ENCODE results near the gene MYBPC2. TPM values are rescaled to one million over a fixed set of nuclear protein-coding genes. Genes with fewer than 3 reads are reported as not detected.

The MYBPC2 gene
- polyA plus RNA-seq, 1 donor: 287 TPM

Other genes with a start within 250 kb of the MYBPC2 start
- gene MYH14, start 229.3 kb upstream of the MYBPC2 start, polyA plus RNA-seq (ENCODE audit: insufficient read length): 48.6 TPM
- 1.1 TPM for gene KCNC3, start 103.5 kb upstream of the MYBPC2 start, polyA plus RNA-seq (ENCODE audit: insufficient read length)
- gene NAPSA, start 67.3 kb upstream of the MYBPC2 start, polyA plus RNA-seq (ENCODE audit: insufficient read length): 0.74 TPM
- 24.5 TPM for gene NR1H2, start 56.4 kb upstream of the MYBPC2 start, polyA plus RNA-seq (ENCODE audit: insufficient read length)
- gene POLD1, start 48.5 kb upstream of the MYBPC2 start, polyA plus RNA-seq (ENCODE audit: insufficient read length): 19.7 TPM
- gene SPIB, start 14.0 kb upstream of the MYBPC2 start, polyA plus RNA-seq (ENCODE audit: insufficient read length): 1.3 TPM
- 95.9 TPM for gene EMC10, start 43.6 kb downstream of the MYBPC2 start, polyA plus RNA-seq (ENCODE audit: insufficient read length)
- gene GARIN5A, start 44.0 kb downstream of the MYBPC2 start, polyA plus RNA-seq (ENCODE audit: insufficient read length): 6.8 TPM
- 28.5 TPM for gene JOSD2, start 78.3 kb downstream of the MYBPC2 start, polyA plus RNA-seq (ENCODE audit: insufficient read length)
- 0.62 TPM for gene ASPDH, start 81.0 kb downstream of the MYBPC2 start, polyA plus RNA-seq (ENCODE audit: insufficient read length)
- gene LRRC4B, start 135.5 kb downstream of the MYBPC2 start, polyA plus RNA-seq (ENCODE audit: insufficient read length): 9.7 TPM
- 0.36 TPM for gene SYT3, start 207.0 kb downstream of the MYBPC2 start, polyA plus RNA-seq (ENCODE audit: insufficient read length)
- 1.9 TPM for gene C19orf81, start 216.6 kb downstream of the MYBPC2 start, polyA plus RNA-seq (ENCODE audit: insufficient read length)

Measured in hindlimb muscle (tissue), 1 donor.